ENCODE data around the gene SLX1A.
"Not testable (repeated sequence)": the region's sequence is repeated elsewhere in the genome, so short reads cannot be mapped to it uniquely, and the experiment has no call there.

The SLX1A gene

DNA sequence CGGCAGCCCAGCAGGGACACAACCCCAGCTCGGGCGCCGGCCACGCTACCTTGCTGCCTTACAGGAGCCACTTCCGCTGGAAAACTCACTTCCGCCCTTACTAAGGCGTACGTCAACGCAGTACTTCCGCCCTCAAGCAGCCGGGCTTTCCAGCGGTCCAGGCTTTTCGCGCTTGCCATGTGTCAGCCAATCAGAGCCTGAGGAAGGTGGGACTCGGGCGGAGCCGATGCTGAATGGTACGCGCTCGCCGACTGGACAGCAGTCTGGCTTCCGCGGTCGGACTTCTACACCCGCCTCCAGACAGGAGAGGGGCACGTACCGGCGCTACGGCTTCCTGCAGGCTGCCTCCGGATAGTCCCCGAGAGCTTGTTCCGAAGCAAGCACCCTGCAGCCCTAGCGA, at the start of gene SLX1A, which contains the start of gene BOLA2B:
TSS of gene SLX1A (plus strand) at position 261 of the 400 bp plus-strand sequence. CDS start 210 bp downstream, outside the sequence.
TSS of gene BOLA2B (minus strand) at position 52 of the 400 bp plus-strand sequence. CDS start 71 bp downstream, outside the sequence.
- H3K9ac ChIP-seq (ENCODE audit: low read length); H3K9me3 ChIP-seq (ENCODE audit: low read length); H3K27me3 ChIP-seq (ENCODE audit: control insufficient read depth in 1 of 2, insufficient read depth in 2 of 2, low read length in 2 of 2); H3K27ac ChIP-seq (ENCODE audit: low read depth, low read length); H3K36me3 ChIP-seq (ENCODE audit: insufficient read depth, low read length); H3K4me1 ChIP-seq (ENCODE audit: insufficient read depth, low read length); H3K4me3 ChIP-seq (ENCODE audit: low read depth in 1 of 2, low read length in 2 of 2): not testable (repeated sequence)

GRCh38 chr16:30144017-30144416, 49.7 kb upstream of the SLX1A start:
- Histone ChIP-seq H3K36me3 (ENCODE audit: insufficient read depth, low read length) (no peaks in the 10 kb centered on the region), H3K27me3 (ENCODE audit: control insufficient read depth in 1 of 2, insufficient read depth in 2 of 2, low read length in 2 of 2) (no peaks in the 10 kb centered on the region), H3K27ac (ENCODE audit: low read depth, low read length) (no peak overlapping the region), H3K4me3 (ENCODE audit: low read depth in 1 of 2, low read length in 2 of 2) (no peak overlapping the region), H3K9me3 (ENCODE audit: low read length) (no peaks in the 10 kb centered on the region), H3K4me1 (ENCODE audit: insufficient read depth, low read length) (no peaks in the 10 kb centered on the region), H3K9ac (ENCODE audit: low read length) (no peak overlapping the region)

- no peaks in the 10 kb centered on the region for H3K27me3 ChIP-seq (ENCODE audit: control insufficient read depth in 1 of 2, insufficient read depth in 2 of 2, low read length in 2 of 2)
- no peaks in the 10 kb centered on the region for H3K36me3 ChIP-seq (ENCODE audit: insufficient read depth, low read length)
- peaks cover 4% of the 10 kb centered on the region for H3K9me3 ChIP-seq (ENCODE audit: low read length)
- no peak overlapping the region for H3K27ac ChIP-seq (ENCODE audit: low read depth, low read length)
- H3K9ac ChIP-seq (ENCODE audit: low read length): no peak overlapping the region
- H3K4me3 ChIP-seq (ENCODE audit: low read depth in 1 of 2, low read length in 2 of 2): no peak overlapping the region
- H3K4me1 ChIP-seq (ENCODE audit: insufficient read depth, low read length): no peaks in the 10 kb centered on the region
These were observed 48.8 kb upstream of the SLX1A start for GRCh38 chr16:30144917-30145316.

GRCh38 chr16:30145657-30146056, 48.0 kb upstream of the SLX1A start:
- no peak overlapping the region for H3K4me3 ChIP-seq (ENCODE audit: low read depth in 1 of 2, low read length in 2 of 2)
- peaks cover 4% of the 10 kb centered on the region for H3K9me3 ChIP-seq (ENCODE audit: low read length)
- H3K27me3 ChIP-seq (ENCODE audit: control insufficient read depth in 1 of 2, insufficient read depth in 2 of 2, low read length in 2 of 2): no peaks in the 10 kb centered on the region
- H3K9ac ChIP-seq (ENCODE audit: low read length): no peak overlapping the region
- H3K36me3 ChIP-seq (ENCODE audit: insufficient read depth, low read length): no peaks in the 10 kb centered on the region
- no peak overlapping the region for H3K27ac ChIP-seq (ENCODE audit: low read depth, low read length)
- H3K4me1 ChIP-seq (ENCODE audit: insufficient read depth, low read length): no peaks in the 10 kb centered on the region

DNA sequence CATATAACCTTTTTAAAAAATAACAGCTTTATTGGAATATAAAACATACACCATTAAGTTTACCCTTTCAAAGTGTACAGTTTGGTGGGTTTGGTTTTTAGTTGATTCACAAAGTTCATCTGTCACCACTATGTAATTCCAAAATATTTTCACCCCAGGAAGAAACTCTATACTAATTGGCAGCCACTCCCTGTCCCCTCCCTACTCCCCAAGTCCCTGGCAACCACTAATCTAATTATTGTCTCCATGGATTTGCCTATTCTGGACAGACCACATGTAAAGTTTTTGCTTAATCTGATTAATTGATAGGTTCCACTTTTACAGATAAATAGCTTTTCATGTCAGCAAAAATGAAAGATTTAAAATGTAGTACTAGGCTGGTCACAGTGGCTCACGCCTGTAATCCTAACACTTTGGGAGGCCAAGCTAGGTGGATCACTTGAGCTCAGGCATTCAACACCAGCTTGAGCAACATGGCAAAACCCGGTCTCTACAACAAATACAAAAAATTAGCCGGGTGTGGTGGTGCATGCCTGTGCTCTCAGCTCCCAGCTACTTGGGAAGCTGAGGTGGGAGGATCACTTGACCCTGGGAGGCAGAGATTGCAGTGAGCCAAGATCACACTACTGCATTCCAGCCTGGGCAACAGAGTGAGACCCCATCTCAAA, 45.7 kb upstream of the SLX1A start:
- Histone ChIP-seq H3K27me3 (ENCODE audit: control insufficient read depth in 1 of 2, insufficient read depth in 2 of 2, low read length in 2 of 2) (no peaks in the 10 kb centered on the region), H3K4me3 (ENCODE audit: low read depth in 1 of 2, low read length in 2 of 2) (no peak overlapping the region), H3K9ac (ENCODE audit: low read length) (no peak overlapping the region), H3K4me1 (ENCODE audit: insufficient read depth, low read length) (no peaks in the 10 kb centered on the region), H3K36me3 (ENCODE audit: insufficient read depth, low read length) (no peaks in the 10 kb centered on the region), H3K9me3 (ENCODE audit: low read length) (peaks cover 4% of the 10 kb centered on the region), H3K27ac (ENCODE audit: low read depth, low read length) (no peak overlapping the region)

DNA sequence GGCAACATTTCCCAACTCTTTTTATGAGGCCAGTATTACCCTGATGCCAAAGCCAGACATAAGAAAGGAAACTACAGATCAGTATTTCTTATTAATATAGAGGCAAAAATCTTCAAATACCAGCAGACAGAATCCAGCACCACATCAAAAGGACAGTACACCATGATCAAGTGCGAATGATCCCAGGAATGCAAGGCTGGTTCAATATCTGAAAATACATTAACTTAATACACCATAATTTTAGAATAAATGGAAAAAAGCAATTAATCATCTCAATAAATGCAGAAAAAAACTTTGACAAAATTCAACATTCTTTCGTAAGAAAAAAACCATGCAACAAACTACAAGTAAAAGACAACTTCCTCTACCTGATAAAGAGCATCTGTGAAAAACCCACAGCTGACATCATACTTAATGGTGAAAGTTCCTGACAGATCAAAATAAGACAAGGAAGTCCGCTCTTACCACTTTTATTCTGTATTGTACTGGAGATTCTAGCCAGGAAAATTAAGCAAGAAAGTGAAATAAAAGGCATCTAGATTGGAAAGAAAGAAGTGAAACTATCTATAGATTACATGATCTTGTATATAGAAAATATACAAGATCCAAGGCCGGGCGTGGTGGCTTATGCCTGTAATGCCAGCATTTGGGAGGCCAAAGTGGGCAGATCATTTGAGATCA, 44.3 kb upstream of the SLX1A start:
- Histone ChIP-seq H3K27me3 (ENCODE audit: control insufficient read depth in 1 of 2, insufficient read depth in 2 of 2, low read length in 2 of 2) (no peaks in the 10 kb centered on the region), H3K4me3 (ENCODE audit: low read depth in 1 of 2, low read length in 2 of 2) (no peak overlapping the region), H3K4me1 (ENCODE audit: insufficient read depth, low read length) (no peaks in the 10 kb centered on the region), H3K9me3 (ENCODE audit: low read length) (peaks cover 4% of the 10 kb centered on the region), H3K36me3 (ENCODE audit: insufficient read depth, low read length) (no peaks in the 10 kb centered on the region), H3K27ac (ENCODE audit: low read depth, low read length) (no peak overlapping the region), H3K9ac (ENCODE audit: low read length) (no peak overlapping the region)

DNA sequence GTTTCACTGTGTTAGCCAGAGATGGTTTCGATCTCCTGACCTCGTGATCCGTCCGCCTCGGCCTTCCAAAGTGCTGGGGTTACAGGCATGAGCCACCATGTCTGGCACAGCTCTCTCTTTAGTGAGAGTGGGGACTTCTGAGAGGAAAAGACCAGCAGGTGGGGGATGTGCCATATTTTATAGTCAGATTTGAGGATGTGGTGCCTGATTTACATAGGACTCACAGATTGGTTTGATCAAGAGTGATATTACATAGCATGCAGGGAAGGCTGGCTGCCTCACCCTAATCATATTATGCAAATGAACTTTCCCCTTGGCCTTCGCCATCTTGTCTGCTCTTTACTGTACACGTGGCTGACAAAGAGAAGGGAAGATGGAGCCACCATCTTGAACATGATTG, 42.6 kb upstream of the SLX1A start:
- no peaks in the 10 kb centered on the region for H3K36me3 ChIP-seq (ENCODE audit: insufficient read depth, low read length)
- H3K27ac ChIP-seq (ENCODE audit: low read depth, low read length): no peak overlapping the region
- H3K4me3 ChIP-seq (ENCODE audit: low read depth in 1 of 2, low read length in 2 of 2): no peak overlapping the region
- H3K9ac ChIP-seq (ENCODE audit: low read length): no peak overlapping the region
- H3K9me3 ChIP-seq (ENCODE audit: low read length): peaks cover 4% of the 10 kb centered on the region
- no peaks in the 10 kb centered on the region for H3K27me3 ChIP-seq (ENCODE audit: control insufficient read depth in 1 of 2, insufficient read depth in 2 of 2, low read length in 2 of 2)
- H3K4me1 ChIP-seq (ENCODE audit: insufficient read depth, low read length): no peaks in the 10 kb centered on the region

- H3K9me3 ChIP-seq (ENCODE audit: low read length): peaks cover 4% of the 10 kb centered on the region
- H3K36me3 ChIP-seq (ENCODE audit: insufficient read depth, low read length): no peaks in the 10 kb centered on the region
- H3K27ac ChIP-seq (ENCODE audit: low read depth, low read length): no peak overlapping the region
- no peaks in the 10 kb centered on the region for H3K27me3 ChIP-seq (ENCODE audit: control insufficient read depth in 1 of 2, insufficient read depth in 2 of 2, low read length in 2 of 2)
- H3K9ac ChIP-seq (ENCODE audit: low read length): no peak overlapping the region
- H3K4me1 ChIP-seq (ENCODE audit: insufficient read depth, low read length): no peaks in the 10 kb centered on the region
- H3K4me3 ChIP-seq (ENCODE audit: low read depth in 1 of 2, low read length in 2 of 2): no peak overlapping the region
These were observed 41.2 kb upstream of the SLX1A start for GRCh38 chr16:30152517-30152916.

DNA sequence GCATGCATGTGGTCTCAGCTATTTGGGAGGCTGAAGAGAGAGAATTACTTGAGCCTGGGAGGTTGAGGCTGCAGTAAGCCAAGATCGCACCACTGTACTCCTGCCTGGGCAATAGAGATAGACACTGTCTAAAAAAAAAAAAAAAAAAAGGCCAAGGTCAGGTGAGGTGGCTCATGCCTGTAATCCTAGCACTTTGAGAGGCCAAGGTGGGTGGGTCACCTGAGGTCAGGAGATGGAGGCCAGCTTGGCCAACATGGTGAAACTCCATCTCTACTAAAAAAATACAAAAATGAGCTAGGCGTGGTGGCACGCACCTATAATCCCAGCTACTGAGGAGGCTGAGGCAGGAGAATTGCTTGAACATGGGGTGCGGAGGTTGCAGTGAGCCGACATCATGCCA, 38.5 kb upstream of the SLX1A start:
- H3K4me1 ChIP-seq (ENCODE audit: insufficient read depth, low read length): no peaks in the 10 kb centered on the region
- no peak overlapping the region for H3K9ac ChIP-seq (ENCODE audit: low read length)
- H3K27me3 ChIP-seq (ENCODE audit: control insufficient read depth in 1 of 2, insufficient read depth in 2 of 2, low read length in 2 of 2): no peaks in the 10 kb centered on the region
- H3K4me3 ChIP-seq (ENCODE audit: low read depth in 1 of 2, low read length in 2 of 2): no peak overlapping the region
- no peak overlapping the region for H3K27ac ChIP-seq (ENCODE audit: low read depth, low read length)
- no peaks in the 10 kb centered on the region for H3K36me3 ChIP-seq (ENCODE audit: insufficient read depth, low read length)
- H3K9me3 ChIP-seq (ENCODE audit: low read length): no peaks in the 10 kb centered on the region

DNA sequence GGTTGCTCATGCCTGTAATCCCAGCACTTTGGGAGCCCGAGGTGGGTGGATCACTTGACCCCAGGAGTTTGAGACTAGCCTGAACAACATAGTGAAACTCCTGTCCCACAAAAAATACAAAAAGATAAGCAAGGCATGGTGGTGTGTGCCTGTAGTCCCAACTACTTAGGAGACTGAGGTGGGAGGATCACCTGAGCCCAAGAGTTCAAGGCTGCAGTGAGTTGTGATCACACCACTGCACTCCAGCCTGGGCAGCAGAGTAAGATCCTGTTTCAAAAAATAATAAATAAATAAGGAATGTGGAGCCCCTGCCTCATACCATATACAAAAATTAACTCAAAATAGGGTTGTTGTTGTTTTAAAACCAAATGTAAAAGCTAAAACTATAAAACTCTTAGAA, 36.5 kb upstream of the SLX1A start:
- Histone ChIP-seq H3K4me1 (ENCODE audit: insufficient read depth, low read length) (no peaks in the 10 kb centered on the region), H3K9me3 (ENCODE audit: low read length) (no peaks in the 10 kb centered on the region), H3K9ac (ENCODE audit: low read length) (no peak overlapping the region), H3K27ac (ENCODE audit: low read depth, low read length) (no peak overlapping the region), H3K4me3 (ENCODE audit: low read depth in 1 of 2, low read length in 2 of 2) (no peak overlapping the region), H3K27me3 (ENCODE audit: control insufficient read depth in 1 of 2, insufficient read depth in 2 of 2, low read length in 2 of 2) (no peaks in the 10 kb centered on the region), H3K36me3 (ENCODE audit: insufficient read depth, low read length) (no peaks in the 10 kb centered on the region)

DNA sequence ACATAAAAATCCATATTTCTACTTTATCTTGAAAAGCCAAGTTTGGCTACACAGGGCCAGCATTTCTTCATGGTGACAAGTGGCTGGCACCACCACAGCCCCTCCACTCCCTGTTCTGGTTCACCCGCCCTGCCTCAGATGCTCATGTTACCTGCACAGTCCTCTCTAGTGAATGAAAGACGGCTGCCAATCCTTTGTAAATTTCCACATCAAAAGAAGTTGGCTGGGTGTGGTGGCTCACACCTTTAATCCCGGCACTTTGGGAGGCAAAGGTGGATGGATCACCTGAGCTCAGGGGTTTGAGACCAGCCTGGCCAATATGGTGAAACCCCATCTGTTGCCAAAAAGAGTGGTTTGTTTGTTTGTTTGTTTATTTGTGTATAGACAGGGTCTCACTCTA, 30.1 kb upstream of the SLX1A start:
- Histone ChIP-seq H3K9ac (ENCODE audit: low read length) (no peak overlapping the region), H3K4me3 (ENCODE audit: low read depth in 1 of 2, low read length in 2 of 2) (no peak overlapping the region), H3K4me1 (ENCODE audit: insufficient read depth, low read length) (no peaks in the 10 kb centered on the region), H3K9me3 (ENCODE audit: low read length) (no peaks in the 10 kb centered on the region), H3K27ac (ENCODE audit: low read depth, low read length) (no peak overlapping the region), H3K27me3 (ENCODE audit: control insufficient read depth in 1 of 2, insufficient read depth in 2 of 2, low read length in 2 of 2) (no peaks in the 10 kb centered on the region), H3K36me3 (ENCODE audit: insufficient read depth, low read length) (no peaks in the 10 kb centered on the region)
